OCI-LY7 (cell line): ENCODE data around the gene GRIA4. TPM values are rescaled to one million over a fixed set of nuclear protein-coding genes. Genes with fewer than 3 reads are reported as not detected.

Experiments used
- BruUV-seq: library from RNA; stranded (reverse); fragments of 400-500 nt; replicated peaks from 2 replicates; lab custom pipeline; 2021; lab: Mats Ljungman, UMichigan
- CTCF ChIA-PET: fragments of 300-600 bp; sonication (Branson Sonifier 250); formaldehyde crosslinking; loops from one replicate; lab custom pipeline; 2022; ENCODE audit warnings: antibody characterized with exemption; ENCODE audit not compliant: unreplicated experiment; lab: Charles Lee
- POLR2A ChIA-PET: fragments of 300-600 bp; sonication (Branson Sonifier 250); formaldehyde crosslinking; loops from one replicate; lab custom pipeline; 2022; ENCODE audit warnings: antibody characterized with exemption; lab: Charles Lee
- DNase-seq: peaks from one replicate; pipeline ENCODE4 v3.0.0-alpha.2; 2015; ENCODE audit warnings: low spot score
- H2AFZ ChIP-seq: fragments of 200-600 bp; sonication (generic), shearing (Covaris generic); 2 replicates; pipeline ENCODE4 v1.6.1; 2014; ENCODE audit warnings: mild to moderate bottlenecking, antibody characterized with exemption, low read length, moderate library complexity
- H3K27ac ChIP-seq: fragments of 200-600 bp; sonication (generic); 2 replicates; pipeline ENCODE4 v1.5.1; 2014; ENCODE audit warnings: mixed run types, low read depth, mild to moderate bottlenecking, moderate library complexity, low read length, inconsistent platforms; ENCODE audit not compliant: poor library complexity, severe bottlenecking
- H3K36me3 ChIP-seq: fragments of 200-600 bp; sonication (generic); 2 replicates; pipeline ENCODE4 v1.6.1; 2014; ENCODE audit warnings: mild to moderate bottlenecking, antibody characterized with exemption, low read length, moderate library complexity, mixed read lengths; ENCODE audit not compliant: insufficient read depth
- H3K4me1 ChIP-seq: fragments of 200-600 bp; sonication (generic); 2 replicates; pipeline ENCODE4 v1.5.1; 2014; ENCODE audit warnings: mild to moderate bottlenecking, low read length; ENCODE audit not compliant: insufficient read depth, poor library complexity, severe bottlenecking
- H3K4me2 ChIP-seq: fragments of 200-600 bp; sonication (generic); 2 replicates; pipeline ENCODE4 v1.6.1; 2014; ENCODE audit warnings: mild to moderate bottlenecking, low read length
- H3K4me3 ChIP-seq: fragments of 200-600 bp; sonication (generic); 2 replicates; pipeline ENCODE4 v1.5.1; 2014; ENCODE audit warnings: mild to moderate bottlenecking, low read depth, low read length; ENCODE audit not compliant: poor library complexity, severe bottlenecking
- H3K79me2 ChIP-seq: fragments of 200-600 bp; sonication (generic); 2 replicates; pipeline ENCODE4 v1.6.1; 2016; ENCODE audit warnings: low read depth, mild to moderate bottlenecking, low read length, moderate library complexity, mixed read lengths; ENCODE audit not compliant: insufficient read depth
- H3K9me2 ChIP-seq: fragments of 200-600 bp; sonication (generic); 2 replicates; pipeline ENCODE4 v1.6.1; 2016; ENCODE audit warnings: mild to moderate bottlenecking, low read length, mixed read lengths; ENCODE audit not compliant: insufficient read depth
- H3K9me3 ChIP-seq: fragments of 200-600 bp; sonication (generic); 2 replicates; pipeline ENCODE4 v1.6.1; 2014; ENCODE audit warnings: mild to moderate bottlenecking, mixed run types, low read length, mixed read lengths
- H4K20me1 ChIP-seq: fragments of 200-600 bp; sonication (generic); 2 replicates; pipeline ENCODE4 v1.6.1; 2014; ENCODE audit warnings: mild to moderate bottlenecking, antibody characterized with exemption, low read length, moderate library complexity, mixed read lengths; ENCODE audit not compliant: insufficient read depth
- EZH2phosphoT487 ChIP-seq: fragments of 200-600 bp; sonication (generic); IDR thresholded peaks from 2 replicates; pipeline ENCODE4 v1.6.1; 2018; ENCODE audit warnings: low read depth, borderline replicate concordance, mild to moderate bottlenecking, mixed run types, antibody characterized with exemption, low read length, moderate library complexity, mixed read lengths
- intact Hi-C: fragments of 100-400 bp; cut with micrococcal nuclease; formaldehyde crosslinking; loops from one replicate; pipeline ENCODE4 v1.10.0; 2022; ENCODE audit not compliant: unreplicated experiment
- total RNA-seq, 2 experiments: library from RNA; depleted of rRNA in 1 of 2; stranded (reverse); fragments of >200 nt in 1 of 2; shearing (Covaris generic) in 1 of 2; gene quantifications; 2 replicates each; pipeline ENCODE4 v1.2.3, GENCODE V29; 2014 to 2022
- TF ChIP-seq, protein P1 (sequence below): fragments of 200-600 bp; sonication (generic); conservative IDR thresholded peaks from 2 replicates; pipeline ENCODE4 v1.5.1; 2014; ENCODE audit warnings: mild to moderate bottlenecking, antibody characterized with exemption, low read length, moderate library complexity, mixed read lengths

The GRIA4 gene
- total RNA-seq, 2 experiments from 2014 or later = not detected

DNA sequence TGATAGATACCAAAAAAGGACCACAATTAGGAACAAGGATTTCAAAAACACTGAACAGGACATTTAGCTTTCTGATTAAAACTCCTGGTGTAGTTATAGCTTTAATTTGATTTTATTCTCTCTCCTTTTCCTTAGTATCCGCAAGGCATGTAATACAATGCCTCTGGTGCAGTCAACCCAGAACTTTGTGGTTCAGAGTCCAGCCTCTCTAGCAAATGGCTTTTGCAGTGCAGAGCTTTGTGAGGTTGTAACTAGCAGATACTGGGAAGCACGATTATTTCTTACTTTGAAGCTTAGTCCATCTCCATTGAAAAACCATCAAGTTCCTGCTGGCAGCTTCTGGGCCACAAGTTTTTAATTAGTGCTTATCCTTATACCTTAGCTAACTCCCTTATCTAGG is 79.8 kb downstream of the GRIA4 start:
- no peaks in the 10 kb centered on the region for H3K9me3 ChIP-seq
- H3K27ac ChIP-seq = no peak overlapping the region
- H3K79me2 ChIP-seq = no peaks in the 10 kb centered on the region
- H3K9me2 ChIP-seq = no peaks in the 10 kb centered on the region
- H3K4me1 ChIP-seq = no peaks in the 10 kb centered on the region
- TF ChIP-seq, protein P1, sequence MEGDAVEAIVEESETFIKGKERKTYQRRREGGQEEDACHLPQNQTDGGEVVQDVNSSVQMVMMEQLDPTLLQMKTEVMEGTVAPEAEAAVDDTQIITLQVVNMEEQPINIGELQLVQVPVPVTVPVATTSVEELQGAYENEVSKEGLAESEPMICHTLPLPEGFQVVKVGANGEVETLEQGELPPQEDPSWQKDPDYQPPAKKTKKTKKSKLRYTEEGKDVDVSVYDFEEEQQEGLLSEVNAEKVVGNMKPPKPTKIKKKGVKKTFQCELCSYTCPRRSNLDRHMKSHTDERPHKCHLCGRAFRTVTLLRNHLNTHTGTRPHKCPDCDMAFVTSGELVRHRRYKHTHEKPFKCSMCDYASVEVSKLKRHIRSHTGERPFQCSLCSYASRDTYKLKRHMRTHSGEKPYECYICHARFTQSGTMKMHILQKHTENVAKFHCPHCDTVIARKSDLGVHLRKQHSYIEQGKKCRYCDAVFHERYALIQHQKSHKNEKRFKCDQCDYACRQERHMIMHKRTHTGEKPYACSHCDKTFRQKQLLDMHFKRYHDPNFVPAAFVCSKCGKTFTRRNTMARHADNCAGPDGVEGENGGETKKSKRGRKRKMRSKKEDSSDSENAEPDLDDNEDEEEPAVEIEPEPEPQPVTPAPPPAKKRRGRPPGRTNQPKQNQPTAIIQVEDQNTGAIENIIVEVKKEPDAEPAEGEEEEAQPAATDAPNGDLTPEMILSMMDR = no peak
- TF ChIP-seq EZH2phosphoT487 = no peak
- H3K36me3 ChIP-seq = no peaks in the 10 kb centered on the region
- H4K20me1 ChIP-seq = no peaks in the 10 kb centered on the region
- H3K4me2 ChIP-seq = no peak overlapping the region
- H3K4me3 ChIP-seq = no peak overlapping the region
- POLR2A ChIA-PET = no interaction called here
- intact Hi-C loops = no loop called here
- DNase-seq = no peak
- no TSS peak for BruUV-seq
- no peak overlapping the region for H2AFZ ChIP-seq
- CTCF ChIA-PET = no interaction called here

- H3K79me2 ChIP-seq = no peaks in the 10 kb centered on the region
- H3K4me3 ChIP-seq = no peak overlapping the region
- CTCF ChIA-PET = no interaction called here
- no peak overlapping the region for H2AFZ ChIP-seq
- H3K4me1 ChIP-seq = no peaks in the 10 kb centered on the region
- H3K4me2 ChIP-seq = no peak overlapping the region
- H3K9me2 ChIP-seq = no peaks in the 10 kb centered on the region
- POLR2A ChIA-PET = no interaction called here
- H3K9me3 ChIP-seq = no peaks in the 10 kb centered on the region
- no peaks in the 10 kb centered on the region for H4K20me1 ChIP-seq
- H3K36me3 ChIP-seq = no peaks in the 10 kb centered on the region
- no peak overlapping the region for H3K27ac ChIP-seq
- intact Hi-C loops = no loop called here
- no peak for TF ChIP-seq EZH2phosphoT487
- no peak for DNase-seq
- no TSS peak for BruUV-seq
These were observed 80.6 kb downstream of the GRIA4 start for GRCh38 chr11:105690467-105690866.

DNA sequence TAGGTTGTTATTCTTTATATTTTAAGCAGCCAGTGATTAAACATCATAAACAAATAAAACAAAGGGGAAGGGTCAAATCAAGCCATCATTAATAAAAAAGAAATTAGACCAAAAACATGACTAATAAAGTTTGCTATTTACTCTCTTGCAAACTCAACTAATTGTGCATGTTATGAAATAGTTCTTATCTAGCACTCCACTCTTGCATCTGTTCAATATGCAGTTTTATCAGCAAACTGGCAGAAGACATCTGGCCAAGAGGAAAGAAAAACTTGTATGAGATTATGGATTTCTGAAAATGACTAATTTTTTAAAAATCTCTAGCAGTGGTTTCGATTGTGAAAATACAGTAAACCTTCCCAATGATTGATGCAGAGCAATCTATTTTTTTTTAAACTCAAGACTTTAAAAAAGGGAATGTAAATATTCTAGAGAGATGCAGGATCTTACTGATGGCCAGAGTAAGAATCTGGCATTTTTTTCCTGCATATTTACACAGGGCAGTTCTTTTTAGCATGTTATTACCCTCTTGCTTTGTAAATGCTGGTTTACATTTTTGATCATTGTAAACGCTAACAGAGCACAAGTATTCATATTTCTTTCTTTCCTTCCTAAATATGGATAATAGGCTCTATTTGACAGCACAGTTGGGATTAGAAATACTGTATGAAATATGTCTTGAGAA is 83.3 kb downstream of the GRIA4 start:
- no peak overlapping the region for H3K4me2 ChIP-seq
- ChIA-PET POLR2A (no interaction called here), CTCF (no interaction called here)
- H4K20me1 ChIP-seq = no peaks in the 10 kb centered on the region
- H3K4me1 ChIP-seq = no peaks in the 10 kb centered on the region
- H3K9me3 ChIP-seq = no peaks in the 10 kb centered on the region
- no peaks in the 10 kb centered on the region for H3K9me2 ChIP-seq
- TF ChIP-seq, protein P1 = no peak
- no peak for TF ChIP-seq EZH2phosphoT487
- no peaks in the 10 kb centered on the region for H3K36me3 ChIP-seq
- H3K79me2 ChIP-seq = no peaks in the 10 kb centered on the region
- DNase-seq = no peak
- H2AFZ ChIP-seq = no peak overlapping the region
- intact Hi-C loops = no loop called here
- BruUV-seq = no TSS peak
- H3K27ac ChIP-seq = no peak overlapping the region
- H3K4me3 ChIP-seq = no peak overlapping the region
